OCI-LY7 (cell line): ENCODE data around the gene FAM236C.
"Not testable (repeated sequence)": the region's sequence is repeated elsewhere in the genome, so short reads cannot be mapped to it uniquely, and the experiment has no call there.

Experiments
- EZH2phosphoT487 ChIP-seq: fragments of 200-600 bp; sonication (generic); IDR thresholded peaks from 2 replicates; pipeline ENCODE4 v1.6.1; 2018; ENCODE audit warnings: low read depth, borderline replicate concordance, mild to moderate bottlenecking, mixed run types, antibody characterized with exemption, low read length, moderate library complexity, mixed read lengths
- TF ChIP-seq, protein P1 (sequence below): fragments of 200-600 bp; sonication (generic); conservative IDR thresholded peaks from 2 replicates; pipeline ENCODE4 v1.5.1; 2014; ENCODE audit warnings: mild to moderate bottlenecking, antibody characterized with exemption, low read length, moderate library complexity, mixed read lengths

DNA sequence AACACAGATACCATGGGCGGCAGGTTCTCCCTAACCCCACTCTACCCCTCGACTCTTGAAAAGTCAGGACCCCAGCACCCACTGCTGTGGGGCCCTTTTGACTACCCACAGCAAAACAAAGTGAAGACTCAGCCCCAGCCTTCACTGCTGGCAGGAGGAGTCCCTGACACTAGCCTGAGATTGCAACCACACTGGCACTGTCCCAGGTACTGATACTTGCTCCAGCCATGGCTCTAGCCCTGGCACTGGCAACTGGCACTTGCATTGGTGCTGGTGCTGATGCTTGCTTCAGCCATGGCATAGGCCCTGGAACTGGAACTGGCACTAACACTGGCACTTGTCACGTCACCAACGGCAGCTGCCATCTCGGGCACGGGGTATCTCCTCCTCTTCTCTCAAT is 29.9 kb downstream of the FAM236C start:
- TF ChIP-seq, protein P1, sequence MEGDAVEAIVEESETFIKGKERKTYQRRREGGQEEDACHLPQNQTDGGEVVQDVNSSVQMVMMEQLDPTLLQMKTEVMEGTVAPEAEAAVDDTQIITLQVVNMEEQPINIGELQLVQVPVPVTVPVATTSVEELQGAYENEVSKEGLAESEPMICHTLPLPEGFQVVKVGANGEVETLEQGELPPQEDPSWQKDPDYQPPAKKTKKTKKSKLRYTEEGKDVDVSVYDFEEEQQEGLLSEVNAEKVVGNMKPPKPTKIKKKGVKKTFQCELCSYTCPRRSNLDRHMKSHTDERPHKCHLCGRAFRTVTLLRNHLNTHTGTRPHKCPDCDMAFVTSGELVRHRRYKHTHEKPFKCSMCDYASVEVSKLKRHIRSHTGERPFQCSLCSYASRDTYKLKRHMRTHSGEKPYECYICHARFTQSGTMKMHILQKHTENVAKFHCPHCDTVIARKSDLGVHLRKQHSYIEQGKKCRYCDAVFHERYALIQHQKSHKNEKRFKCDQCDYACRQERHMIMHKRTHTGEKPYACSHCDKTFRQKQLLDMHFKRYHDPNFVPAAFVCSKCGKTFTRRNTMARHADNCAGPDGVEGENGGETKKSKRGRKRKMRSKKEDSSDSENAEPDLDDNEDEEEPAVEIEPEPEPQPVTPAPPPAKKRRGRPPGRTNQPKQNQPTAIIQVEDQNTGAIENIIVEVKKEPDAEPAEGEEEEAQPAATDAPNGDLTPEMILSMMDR, result not testable (repeated sequence)
- TF ChIP-seq EZH2phosphoT487, result not testable (repeated sequence)
